GM12878 (cell line): ENCODE measurements around the gene ZNF335. TPM values are rescaled to one million over a fixed set of nuclear protein-coding genes. Genes with fewer than 3 reads are reported as not detected.
A peak's percentile ranks its signal among the peaks of the same experiment; 100 is the strongest.

Experiments used
- CBFB ChIP-seq: IDR thresholded peaks from 2 replicates; pipeline ENCODE4 v1.6.1; 2016; ENCODE audit warnings: antibody characterized with exemption, low read depth
- CTCF ChIP-seq, 3 experiments: IDR thresholded peaks in 2 of 3; conservative IDR thresholded peaks in 1 of 3; 2 replicates each; pipeline ENCODE4 v1.5.1; 2011; ENCODE audit warnings: low read depth in 3 of 3, low read length in 3 of 3, mild to moderate bottlenecking in 3 of 3, control low read depth in 2 of 3, moderate library complexity in 2 of 3, inconsistent platforms in 1 of 3, mixed read lengths in 1 of 3; ENCODE audit not compliant: control insufficient read depth in 2 of 3, insufficient read depth in 1 of 3; ENCODE audit errors: extremely low read depth in 1 of 3
- E2F4 ChIP-seq: IDR thresholded peaks from 2 replicates; pipeline ENCODE4 v1.6.1; 2012; ENCODE audit warnings: low read depth, low read length, improper control_type of control experiment
- FOXK2 ChIP-seq: fragments of 450-650 bp; IDR thresholded peaks from 2 replicates; pipeline ENCODE4 v1.6.1; 2017; ENCODE audit warnings: mild to moderate bottlenecking, moderate library complexity
- HDGF ChIP-seq: fragments of 450-650 bp; IDR thresholded peaks from 2 replicates; pipeline ENCODE4 v1.6.1; 2016; ENCODE audit warnings: antibody characterized with exemption
- IKZF2 ChIP-seq, 2 experiments: fragments of 450-650 bp; IDR thresholded peaks; 2 replicates each; pipeline ENCODE4 v1.6.1; 2017; ENCODE audit warnings: mild to moderate bottlenecking in 2 of 2, moderate library complexity in 2 of 2
- KAT2A ChIP-seq: conservative IDR thresholded peaks from 2 replicates; pipeline ENCODE4 v1.6.1; 2011; ENCODE audit warnings: low read depth, low read length; ENCODE audit not compliant: control insufficient read depth
- MAX ChIP-seq: IDR thresholded peaks from 2 replicates; pipeline ENCODE4 v1.6.1; 2012; ENCODE audit warnings: low read depth, low read length, improper control_type of control experiment
- MEF2B ChIP-seq: fragments of 450-650 bp; IDR thresholded peaks from 2 replicates; pipeline ENCODE4 v1.6.1; 2018; ENCODE audit warnings: mild to moderate bottlenecking, moderate library complexity; ENCODE audit not compliant: partially characterized antibody, poor library complexity, severe bottlenecking
- MYC ChIP-seq: IDR thresholded peaks from 2 replicates; pipeline ENCODE4 v1.6.1; 2011; ENCODE audit warnings: mild to moderate bottlenecking, low read length, moderate library complexity, inconsistent platforms; ENCODE audit not compliant: insufficient read depth, insufficient replicate concordance, insufficient read length, severe bottlenecking
- PAX8 ChIP-seq: fragments of 450-650 bp; IDR thresholded peaks from 2 replicates; pipeline ENCODE4 v1.6.1; 2017; ENCODE audit warnings: mild to moderate bottlenecking, moderate library complexity
- PBX3 ChIP-seq: IDR thresholded peaks from 2 replicates; pipeline ENCODE4 v1.6.1; 2011; ENCODE audit warnings: mild to moderate bottlenecking, low read depth, low read length, moderate library complexity; ENCODE audit not compliant: insufficient replicate concordance
- PML ChIP-seq: IDR thresholded peaks from 2 replicates; pipeline ENCODE4 v1.6.1; 2012; ENCODE audit warnings: low read length, inconsistent platforms
- RCOR1 ChIP-seq: conservative IDR thresholded peaks from 2 replicates; pipeline ENCODE4 v1.6.1; 2012; ENCODE audit warnings: low read depth, low read length, improper control_type of control experiment
- RUNX3 ChIP-seq: IDR thresholded peaks from 2 replicates; pipeline ENCODE4 v1.6.1; 2012; ENCODE audit warnings: low read length, inconsistent platforms
- SIN3A ChIP-seq: IDR thresholded peaks from 2 replicates; pipeline ENCODE4 v1.6.1; 2012; ENCODE audit warnings: low read depth, low read length, improper control_type of control experiment
- SMARCA5 ChIP-seq: fragments of 450-650 bp; IDR thresholded peaks from 2 replicates; pipeline ENCODE4 v1.6.1; 2017; ENCODE audit warnings: mild to moderate bottlenecking
- SPI1 ChIP-seq: IDR thresholded peaks from 2 replicates; pipeline ENCODE4 v1.6.1; 2011; ENCODE audit warnings: low read depth, mild to moderate bottlenecking, low read length, moderate library complexity, borderline replicate concordance; ENCODE audit not compliant: insufficient read depth
- TARDBP ChIP-seq: IDR thresholded peaks from 2 replicates; pipeline ENCODE4 v1.6.1; 2016; ENCODE audit warnings: borderline replicate concordance
- TCF7 ChIP-seq: IDR thresholded peaks from 2 replicates; pipeline ENCODE4 v1.6.1; 2014; ENCODE audit warnings: antibody characterized with exemption, borderline replicate concordance
- YBX1 ChIP-seq: fragments of 450-650 bp; IDR thresholded peaks from 2 replicates; pipeline ENCODE4 v1.6.1; 2016; ENCODE audit warnings: antibody characterized with exemption
- ZNF622 ChIP-seq: fragments of 450-650 bp; IDR thresholded peaks from 2 replicates; pipeline ENCODE4 v1.6.1; 2017; ENCODE audit warnings: mild to moderate bottlenecking, inconsistent platforms
- polyA plus RNA-seq, 11 experiments: library from polyadenylated mRNA; depleted of rRNA in 4 of 11; unstranded in 6 of 11; stranded (reverse) in 5 of 11; fragments of >200 nt; fragmentation: Nextera tagmentation in 4 of 11; fragmentation: Illumina TruSeq in 1 of 11; extraction: Ambion mirVana in 4 of 11; extraction: Trizol in 1 of 11; gene quantifications; 1 replicate in 1 of 11; 2 replicates in 10 of 11; pipeline versions ENCODE4 v1.2.1 to v1.2.3, GENCODE V29; 2011 to 2016; ENCODE audit warnings: inconsistent platforms in 2 of 11, missing spikeins in 2 of 11, low read depth in 1 of 11
- total RNA-seq, 4 experiments: library from RNA; depleted of rRNA in 3 of 4; stranded (reverse); fragments of >200 nt in 3 of 4; fragmentation: Illumina TruSeq in 1 of 4; extraction: Trizol in 1 of 4; gene quantifications; 2 replicates each; pipeline versions ENCODE4 v1.2.1 to v1.2.3, GENCODE V29; 2013 to 2021
- TF ChIP-seq, protein P1 (sequence below): fragments of 450-650 bp; IDR thresholded peaks from 2 replicates; pipeline ENCODE4 v1.6.1; 2017; ENCODE audit warnings: antibody characterized with exemption, mild to moderate bottlenecking, moderate library complexity

ZNF335 gene
- total and polyA plus RNA-seq, 10 of the 15 experiments (the other 5 are each of a cell fraction or from before 2014, with no cell fraction given) = 0.74 to 30.1 (median 14.5) TPM

DNA sequence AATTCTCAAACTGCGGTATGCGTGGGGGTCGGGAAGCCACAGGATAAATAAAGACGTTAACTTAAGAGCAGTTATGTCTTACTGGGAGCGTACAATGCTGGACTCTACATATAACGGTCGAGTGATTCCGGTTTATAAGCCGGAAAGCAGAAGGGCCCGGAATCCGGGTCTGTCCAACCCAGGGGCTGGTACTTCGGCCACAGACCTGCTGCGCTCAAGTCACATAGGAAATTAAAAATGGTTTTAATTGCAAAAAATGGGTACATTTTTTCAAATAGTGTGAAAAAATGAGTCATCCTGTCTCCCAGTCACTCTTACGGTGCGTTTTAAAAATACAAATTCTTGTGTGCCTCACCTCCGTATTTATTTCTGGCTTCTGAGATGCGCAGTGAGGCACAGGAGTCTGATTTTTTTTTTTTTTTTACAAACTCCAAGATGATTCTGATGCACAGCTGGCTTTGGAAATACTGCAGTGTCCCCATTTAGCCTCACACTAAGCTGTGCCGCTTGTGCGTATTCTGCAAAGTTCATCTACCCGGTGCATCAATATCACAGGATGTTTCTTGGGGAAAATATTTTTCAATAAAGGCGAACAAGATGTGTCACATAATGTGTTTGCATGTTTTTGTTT is 36.5 kb downstream of the ZNF335 start (continued):
- TF ChIP-seq, protein P1, sequence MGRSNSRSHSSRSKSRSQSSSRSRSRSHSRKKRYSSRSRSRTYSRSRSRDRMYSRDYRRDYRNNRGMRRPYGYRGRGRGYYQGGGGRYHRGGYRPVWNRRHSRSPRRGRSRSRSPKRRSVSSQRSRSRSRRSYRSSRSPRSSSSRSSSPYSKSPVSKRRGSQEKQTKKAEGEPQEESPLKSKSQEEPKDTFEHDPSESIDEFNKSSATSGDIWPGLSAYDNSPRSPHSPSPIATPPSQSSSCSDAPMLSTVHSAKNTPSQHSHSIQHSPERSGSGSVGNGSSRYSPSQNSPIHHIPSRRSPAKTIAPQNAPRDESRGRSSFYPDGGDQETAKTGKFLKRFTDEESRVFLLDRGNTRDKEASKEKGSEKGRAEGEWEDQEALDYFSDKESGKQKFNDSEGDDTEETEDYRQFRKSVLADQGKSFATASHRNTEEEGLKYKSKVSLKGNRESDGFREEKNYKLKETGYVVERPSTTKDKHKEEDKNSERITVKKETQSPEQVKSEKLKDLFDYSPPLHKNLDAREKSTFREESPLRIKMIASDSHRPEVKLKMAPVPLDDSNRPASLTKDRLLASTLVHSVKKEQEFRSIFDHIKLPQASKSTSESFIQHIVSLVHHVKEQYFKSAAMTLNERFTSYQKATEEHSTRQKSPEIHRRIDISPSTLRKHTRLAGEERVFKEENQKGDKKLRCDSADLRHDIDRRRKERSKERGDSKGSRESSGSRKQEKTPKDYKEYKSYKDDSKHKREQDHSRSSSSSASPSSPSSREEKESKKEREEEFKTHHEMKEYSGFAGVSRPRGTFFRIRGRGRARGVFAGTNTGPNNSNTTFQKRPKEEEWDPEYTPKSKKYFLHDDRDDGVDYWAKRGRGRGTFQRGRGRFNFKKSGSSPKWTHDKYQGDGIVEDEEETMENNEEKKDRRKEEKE = no peak
- TF ChIP-seq ZNF622 = no peak
- no peak for TF ChIP-seq SMARCA5
- no peak for TF ChIP-seq MYC
- peak; percentile 89 for TF ChIP-seq RUNX3
- TF ChIP-seq IKZF2 (IDR thresholded peaks at IDR 0.05) = 0 out of 4 replicates have a peak, but pooled peaks of 1 of the 2 experiments have one; percentile 10
- TF ChIP-seq MEF2B = no peak
- TF ChIP-seq TARDBP = no peak
- no peak for TF ChIP-seq E2F4
- TF ChIP-seq RCOR1 = no peak
- TF ChIP-seq SIN3A = 0 out of 2 replicates have a peak, but pooled peaks have one; percentile 34
- no peak for TF ChIP-seq KAT2A
- TF ChIP-seq SPI1 = peak; percentile 18; the same call in 1 of the 2 replicates
- TF ChIP-seq PBX3 = no peak
- no peak for TF ChIP-seq PML
- TF ChIP-seq MAX = no peak
- no peak for TF ChIP-seq YBX1
- no peak for TF ChIP-seq CTCF (IDR thresholded peaks at IDR 0.05 in 2 of 3, conservative IDR thresholded peaks at IDR 0.05 in 1 of 3; ENCODE audit: control insufficient read depth in 2 of 3, extremely low read depth in 1 of 3, insufficient read depth in 1 of 3, low read depth in 3 of 3, low read length in 3 of 3)
- no peak for TF ChIP-seq TCF7
- no peak; the same call in 1 of the 2 replicates for TF ChIP-seq FOXK2
- no peak for TF ChIP-seq HDGF
- TF ChIP-seq PAX8 = 0 out of 2 replicates have a peak, but pooled peaks have one; percentile 77
- TF ChIP-seq CBFB = no peak; the same call in 1 of the 2 replicates
